ENCODE results near the gene SUSD2. TPM values are rescaled to one million over a fixed set of nuclear protein-coding genes. Genes with fewer than 3 reads are reported as not detected.
"Not testable (repeated sequence)": the region's sequence is repeated elsewhere in the genome, so short reads cannot be mapped to it uniquely, and the experiment has no call there.

The SUSD2 gene
- total and polyA plus RNA-seq, 2 of the 4 experiments (the other 2 are of a cell fraction), result 0.18 to 1.6 TPM

DNA sequence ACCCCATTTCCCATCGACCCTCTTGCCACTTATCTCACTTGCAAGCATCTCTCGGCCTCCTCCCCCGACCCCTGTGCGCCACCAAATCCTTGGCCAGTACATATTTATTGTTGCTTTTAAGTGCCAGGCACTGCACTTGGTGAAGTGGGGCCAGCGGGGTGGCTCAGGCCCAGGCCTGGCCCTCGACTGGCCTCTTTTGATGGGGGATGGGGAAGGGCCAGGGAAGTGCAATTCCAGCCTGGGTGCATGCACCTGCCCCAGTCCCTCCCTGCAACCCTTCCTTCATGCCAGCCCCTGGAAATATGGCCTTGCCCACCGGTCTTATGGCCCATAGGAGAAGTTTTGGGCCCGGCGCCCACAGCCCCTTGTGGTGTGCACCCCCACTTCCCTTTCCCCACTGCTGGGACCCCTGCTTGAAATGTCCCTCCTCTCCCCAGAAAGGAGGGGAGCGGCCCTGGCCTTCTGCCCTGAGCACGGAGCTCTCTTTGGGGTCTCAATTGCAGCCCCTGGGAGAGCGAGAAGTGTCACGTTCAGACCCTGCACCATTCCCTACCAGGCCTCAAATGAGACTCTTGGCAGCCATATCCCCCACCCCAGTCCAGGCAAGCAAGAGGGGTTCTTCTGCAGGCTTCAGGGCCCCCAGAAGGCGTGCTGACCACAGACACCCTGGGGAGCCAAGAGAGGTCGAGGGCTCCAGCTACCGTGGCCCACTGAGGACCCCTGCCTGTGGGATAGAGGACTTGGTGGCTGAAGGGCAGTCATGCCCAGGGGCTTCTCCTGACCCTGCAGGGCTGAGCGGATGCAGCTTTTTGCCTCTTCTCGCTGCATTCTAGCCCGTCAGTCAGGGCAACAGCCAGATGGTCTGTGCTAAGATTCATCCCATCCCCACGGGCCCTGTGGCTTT is 961 bp downstream of the SUSD2 start:
- no peaks in the 10 kb centered on the region for H3K4me1 ChIP-seq (ENCODE audit: control insufficient read depth, insufficient read depth, low read length)
- H3K27me3 ChIP-seq (ENCODE audit: control insufficient read depth, insufficient read depth, low read length), result no peaks in the 10 kb centered on the region
- no peak overlapping the region for H3K23ac ChIP-seq (ENCODE audit: low read depth, low read length)
- no peak overlapping the region for H2BK15ac ChIP-seq (ENCODE audit: low read depth, low read length)
- no peak overlapping the region for H2AK5ac ChIP-seq (ENCODE audit: low read depth, low read length)
- intact Hi-C loops (cut with micrococcal nuclease) (no loop called here), in situ Hi-C loops (cut with MboI; ENCODE audit: low sequenced_read_pairs) (no loop called here), dilution Hi-C loops (cut with HindIII; ENCODE audit: low sequenced_read_pairs, unreplicated experiment) (no loop called here)
- no peaks in the 10 kb centered on the region for H3K9me1 ChIP-seq (ENCODE audit: insufficient read depth, low read length)
- H3K4ac ChIP-seq (ENCODE audit: low read depth, low read length), result no peak overlapping the region
- no peak overlapping the region for H3K14ac ChIP-seq (replicated peaks; ENCODE audit: low read depth, low read length)
- H3K4me3 ChIP-seq (ENCODE audit: insufficient read depth, low read depth, low read length), result no peak overlapping the region
- no peaks in the 10 kb centered on the region for H4K20me1 ChIP-seq (ENCODE audit: insufficient read depth, low read length)
- no peak overlapping the region for H2BK120ac ChIP-seq (ENCODE audit: low read depth, low read length)
- peaks cover 7% of the 10 kb centered on the region; the same call in 1 of the 2 replicates for H3K36me3 ChIP-seq (ENCODE audit: control insufficient read depth, insufficient read depth, low read length)
- no peak for TF ChIP-seq CEBPB (IDR thresholded peaks at IDR 0.05; ENCODE audit: low read depth, low read length)
- TF ChIP-seq, protein P1, sequence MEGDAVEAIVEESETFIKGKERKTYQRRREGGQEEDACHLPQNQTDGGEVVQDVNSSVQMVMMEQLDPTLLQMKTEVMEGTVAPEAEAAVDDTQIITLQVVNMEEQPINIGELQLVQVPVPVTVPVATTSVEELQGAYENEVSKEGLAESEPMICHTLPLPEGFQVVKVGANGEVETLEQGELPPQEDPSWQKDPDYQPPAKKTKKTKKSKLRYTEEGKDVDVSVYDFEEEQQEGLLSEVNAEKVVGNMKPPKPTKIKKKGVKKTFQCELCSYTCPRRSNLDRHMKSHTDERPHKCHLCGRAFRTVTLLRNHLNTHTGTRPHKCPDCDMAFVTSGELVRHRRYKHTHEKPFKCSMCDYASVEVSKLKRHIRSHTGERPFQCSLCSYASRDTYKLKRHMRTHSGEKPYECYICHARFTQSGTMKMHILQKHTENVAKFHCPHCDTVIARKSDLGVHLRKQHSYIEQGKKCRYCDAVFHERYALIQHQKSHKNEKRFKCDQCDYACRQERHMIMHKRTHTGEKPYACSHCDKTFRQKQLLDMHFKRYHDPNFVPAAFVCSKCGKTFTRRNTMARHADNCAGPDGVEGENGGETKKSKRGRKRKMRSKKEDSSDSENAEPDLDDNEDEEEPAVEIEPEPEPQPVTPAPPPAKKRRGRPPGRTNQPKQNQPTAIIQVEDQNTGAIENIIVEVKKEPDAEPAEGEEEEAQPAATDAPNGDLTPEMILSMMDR (conservative IDR thresholded peaks at IDR 0.05; ENCODE audit: low read depth, low read length), result peak; percentile 32
- TF ChIP-seq RCOR1 (IDR thresholded peaks at IDR 0.05; ENCODE audit: insufficient replicate concordance, low read length), result no peak
- peak; percentile 23; the same call in 1 of the 2 replicates for TF ChIP-seq SMC3 (IDR thresholded peaks at IDR 0.05; ENCODE audit: low read depth, low read length)
- no peak for TF ChIP-seq RFX5 (IDR thresholded peaks at IDR 0.05; ENCODE audit: low read depth, low read length)
- peak; percentile 27; the same call in 1 of the 2 replicates for TF ChIP-seq RAD21 (IDR thresholded peaks at IDR 0.05; ENCODE audit: low read length)
- no TSS peak for BruUV-seq (replicated peaks)
- H2BK5ac ChIP-seq (ENCODE audit: low read depth, low read length, poor library complexity, severe bottlenecking), result no peak overlapping the region
- no peak overlapping the region for H3K27ac ChIP-seq (ENCODE audit: insufficient read depth, low read length)
- DNase-seq, result no peak
- ATAC-seq (ENCODE audit: low read depth), result peak; percentile 43
- no peak overlapping the region for H2AK9ac ChIP-seq (replicated peaks; ENCODE audit: low read depth, low read length, poor library complexity)
- no peak overlapping the region for H4K5ac ChIP-seq (ENCODE audit: low read depth, low read length)
- ChIA-PET CTCF (no interaction called here), POLR2A (ENCODE audit: unreplicated experiment) (no interaction called here)
- no peak overlapping the region for H2AFZ ChIP-seq (replicated peaks; ENCODE audit: low read length, poor library complexity)
- no peak overlapping the region for H3K9ac ChIP-seq (ENCODE audit: low read depth, low read length)
- no peak overlapping the region for H3K56ac ChIP-seq (ENCODE audit: extremely low read depth, insufficient read depth, low read length)
- H3K79me1 ChIP-seq (ENCODE audit: low read depth in 1 of 2, low read length in 2 of 2), result no peaks in the 10 kb centered on the region
- H2BK20ac ChIP-seq (ENCODE audit: low read depth, low read length), result no peak overlapping the region
- H3K18ac ChIP-seq (ENCODE audit: low read depth, low read length), result no peak overlapping the region
- H4K8ac ChIP-seq (ENCODE audit: low read depth in 2 of 2, low read length in 2 of 2), result no peak overlapping the region
- 72% methylated on average over 5 of the region's 20 CpGs; no CpG with 5 or more reads in 1 of the 2 experiments for WGBS, 2 experiments (ENCODE audit: extremely low coverage in 2 of 2, insufficient read length in 1 of 2)
- H3K9me3 ChIP-seq (ENCODE audit: control insufficient read depth, insufficient read depth, low read length), result no peaks in the 10 kb centered on the region
- no peak overlapping the region for H4K91ac ChIP-seq (ENCODE audit: insufficient read depth, low read depth, low read length)
- no peak overlapping the region for H3K4me2 ChIP-seq (ENCODE audit: low read depth, low read length)

- in situ Hi-C loops (cut with MboI; ENCODE audit: low sequenced_read_pairs); BruUV-seq (replicated peaks); H2AK5ac ChIP-seq (ENCODE audit: low read depth, low read length); H3K79me1 ChIP-seq (ENCODE audit: low read depth in 1 of 2, low read length in 2 of 2); H3K27ac ChIP-seq (ENCODE audit: insufficient read depth, low read length); H2AK9ac ChIP-seq (replicated peaks; ENCODE audit: low read depth, low read length, poor library complexity); H2AFZ ChIP-seq (replicated peaks; ENCODE audit: low read length, poor library complexity); H3K4me2 ChIP-seq (ENCODE audit: low read depth, low read length); H3K56ac ChIP-seq (ENCODE audit: extremely low read depth, insufficient read depth, low read length); H3K4me3 ChIP-seq (ENCODE audit: insufficient read depth, low read depth, low read length); H2BK20ac ChIP-seq (ENCODE audit: low read depth, low read length); H2BK5ac ChIP-seq (ENCODE audit: low read depth, low read length, poor library complexity, severe bottlenecking); dilution Hi-C loops (cut with HindIII; ENCODE audit: low sequenced_read_pairs, unreplicated experiment); H3K23ac ChIP-seq (ENCODE audit: low read depth, low read length); H3K27me3 ChIP-seq (ENCODE audit: control insufficient read depth, insufficient read depth, low read length); H3K4me1 ChIP-seq (ENCODE audit: control insufficient read depth, insufficient read depth, low read length); CTCF ChIA-PET; ATAC-seq (ENCODE audit: low read depth); H2BK15ac ChIP-seq (ENCODE audit: low read depth, low read length); H3K9ac ChIP-seq (ENCODE audit: low read depth, low read length); POLR2A ChIA-PET (ENCODE audit: unreplicated experiment); H3K18ac ChIP-seq (ENCODE audit: low read depth, low read length); DNase-seq; H3K9me3 ChIP-seq (ENCODE audit: control insufficient read depth, insufficient read depth, low read length); H4K8ac ChIP-seq (ENCODE audit: low read depth in 2 of 2, low read length in 2 of 2); H3K9me1 ChIP-seq (ENCODE audit: insufficient read depth, low read length); H2BK120ac ChIP-seq (ENCODE audit: low read depth, low read length); intact Hi-C loops (cut with micrococcal nuclease); H4K20me1 ChIP-seq (ENCODE audit: insufficient read depth, low read length); H4K5ac ChIP-seq (ENCODE audit: low read depth, low read length); H4K91ac ChIP-seq (ENCODE audit: insufficient read depth, low read depth, low read length); H3K4ac ChIP-seq (ENCODE audit: low read depth, low read length); H3K36me3 ChIP-seq (ENCODE audit: control insufficient read depth, insufficient read depth, low read length); H3K14ac ChIP-seq (replicated peaks; ENCODE audit: low read depth, low read length): not testable (repeated sequence)
- WGBS, 2 experiments (ENCODE audit: extremely low coverage in 2 of 2, insufficient read length in 1 of 2), result 97% methylated on average over 5 of the region's 11 CpGs; no CpG with 5 or more reads in 1 of the 2 experiments
Observed at GRCh38 chr22:24182900-24183246, 1.6 kb downstream of the SUSD2 start.

Data from IMR-90 (cell line).